PC-3 (cell line): ENCODE measurements around the gene C3.

Experiments used
- EZH2 ChIP-seq: fragments of 300-600 bp; sonication (generic); IDR thresholded peaks from one replicate; pipeline ENCODE4 v1.6.1; 2017; ENCODE audit warnings: antibody characterized with exemption, mild to moderate bottlenecking, low read length; ENCODE audit not compliant: unreplicated experiment
- EZH2phosphoT487 ChIP-seq: fragments of 300-600 bp; sonication (generic); IDR thresholded peaks from 2 replicates; pipeline ENCODE4 v1.6.1; 2018; ENCODE audit warnings: mild to moderate bottlenecking, antibody characterized with exemption, low read length, borderline replicate concordance
- TF ChIP-seq, protein P1 (sequence below): fragments of 300-600 bp; sonication (generic); conservative IDR thresholded peaks from 2 replicates; pipeline ENCODE4 v1.5.1; 2017; ENCODE audit warnings: antibody characterized with exemption, low read depth, mild to moderate bottlenecking, low read length

DNA sequence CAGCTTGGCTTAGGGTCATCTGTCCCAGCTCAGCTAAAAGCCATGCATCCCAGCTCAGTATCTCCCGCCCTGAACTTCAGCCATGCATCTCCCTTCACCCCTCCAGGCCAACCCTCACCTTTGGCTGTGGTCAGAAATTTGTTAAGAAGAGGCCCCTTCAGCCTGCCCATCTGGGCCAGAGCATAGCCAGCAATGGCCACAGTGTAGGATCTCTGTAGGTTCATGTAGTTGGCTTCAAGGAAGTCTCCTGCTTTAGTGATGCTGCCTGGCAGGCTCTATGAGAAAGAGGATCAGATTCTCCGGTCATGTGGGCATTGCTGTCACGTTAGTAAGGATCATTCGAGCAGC is 33.8 kb downstream of the C3 start:
- TF ChIP-seq EZH2 (no peak), EZH2phosphoT487 (no peak)
- TF ChIP-seq, protein P1, sequence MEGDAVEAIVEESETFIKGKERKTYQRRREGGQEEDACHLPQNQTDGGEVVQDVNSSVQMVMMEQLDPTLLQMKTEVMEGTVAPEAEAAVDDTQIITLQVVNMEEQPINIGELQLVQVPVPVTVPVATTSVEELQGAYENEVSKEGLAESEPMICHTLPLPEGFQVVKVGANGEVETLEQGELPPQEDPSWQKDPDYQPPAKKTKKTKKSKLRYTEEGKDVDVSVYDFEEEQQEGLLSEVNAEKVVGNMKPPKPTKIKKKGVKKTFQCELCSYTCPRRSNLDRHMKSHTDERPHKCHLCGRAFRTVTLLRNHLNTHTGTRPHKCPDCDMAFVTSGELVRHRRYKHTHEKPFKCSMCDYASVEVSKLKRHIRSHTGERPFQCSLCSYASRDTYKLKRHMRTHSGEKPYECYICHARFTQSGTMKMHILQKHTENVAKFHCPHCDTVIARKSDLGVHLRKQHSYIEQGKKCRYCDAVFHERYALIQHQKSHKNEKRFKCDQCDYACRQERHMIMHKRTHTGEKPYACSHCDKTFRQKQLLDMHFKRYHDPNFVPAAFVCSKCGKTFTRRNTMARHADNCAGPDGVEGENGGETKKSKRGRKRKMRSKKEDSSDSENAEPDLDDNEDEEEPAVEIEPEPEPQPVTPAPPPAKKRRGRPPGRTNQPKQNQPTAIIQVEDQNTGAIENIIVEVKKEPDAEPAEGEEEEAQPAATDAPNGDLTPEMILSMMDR, result no peak
